Measurements from ENCODE around the gene TRPM2.

DNA sequence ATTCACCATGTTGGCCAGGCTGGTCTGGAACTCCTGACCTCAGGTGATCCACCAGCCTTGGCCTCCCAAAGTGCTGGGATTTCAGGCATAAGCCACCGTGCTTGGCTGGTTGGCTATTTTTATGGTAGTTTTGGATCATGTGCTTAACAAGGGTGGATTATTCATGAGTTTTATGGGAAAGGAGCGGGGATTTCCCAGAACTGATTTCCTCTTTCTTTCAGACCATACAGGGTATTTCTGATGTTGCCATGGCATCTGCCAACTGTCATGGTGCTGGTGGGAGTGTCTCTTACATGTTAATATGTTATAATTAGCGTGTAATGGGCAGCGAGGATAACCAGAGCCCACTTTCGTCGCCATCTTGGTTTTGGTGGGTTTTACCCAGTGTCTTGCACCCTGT is 3.2 kb downstream of the TRPM2 start:
- TF ChIP-seq POLR2A (IDR thresholded peaks at IDR 0.05; ENCODE audit: low read depth, low read length) (no peak), POLR2AphosphoS5 (IDR thresholded peaks at IDR 0.05; ENCODE audit: insufficient read depth, low read depth, low read length) (no peak), EZH2 (IDR thresholded peaks at IDR 0.05; ENCODE audit: borderline replicate concordance, low read depth, low read length, severe bottlenecking) (no peak), MYC (IDR thresholded peaks at IDR 0.05; ENCODE audit: low read depth, low read length) (no peak), GATA2 (IDR thresholded peaks at IDR 0.05; ENCODE audit: insufficient read depth, insufficient read length, low read depth, low read length) (no peak), JUN (IDR thresholded peaks at IDR 0.05; ENCODE audit: borderline replicate concordance, insufficient read depth, insufficient read length, low read depth) (no peak)
- TF ChIP-seq, protein P1, sequence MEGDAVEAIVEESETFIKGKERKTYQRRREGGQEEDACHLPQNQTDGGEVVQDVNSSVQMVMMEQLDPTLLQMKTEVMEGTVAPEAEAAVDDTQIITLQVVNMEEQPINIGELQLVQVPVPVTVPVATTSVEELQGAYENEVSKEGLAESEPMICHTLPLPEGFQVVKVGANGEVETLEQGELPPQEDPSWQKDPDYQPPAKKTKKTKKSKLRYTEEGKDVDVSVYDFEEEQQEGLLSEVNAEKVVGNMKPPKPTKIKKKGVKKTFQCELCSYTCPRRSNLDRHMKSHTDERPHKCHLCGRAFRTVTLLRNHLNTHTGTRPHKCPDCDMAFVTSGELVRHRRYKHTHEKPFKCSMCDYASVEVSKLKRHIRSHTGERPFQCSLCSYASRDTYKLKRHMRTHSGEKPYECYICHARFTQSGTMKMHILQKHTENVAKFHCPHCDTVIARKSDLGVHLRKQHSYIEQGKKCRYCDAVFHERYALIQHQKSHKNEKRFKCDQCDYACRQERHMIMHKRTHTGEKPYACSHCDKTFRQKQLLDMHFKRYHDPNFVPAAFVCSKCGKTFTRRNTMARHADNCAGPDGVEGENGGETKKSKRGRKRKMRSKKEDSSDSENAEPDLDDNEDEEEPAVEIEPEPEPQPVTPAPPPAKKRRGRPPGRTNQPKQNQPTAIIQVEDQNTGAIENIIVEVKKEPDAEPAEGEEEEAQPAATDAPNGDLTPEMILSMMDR (IDR thresholded peaks at IDR 0.05; ENCODE audit: extremely low read depth in 1 of 2, insufficient read depth in 1 of 2, low read depth in 1 of 2, low read length in 2 of 2), result no peak
- TF ChIP-seq, protein P2, sequence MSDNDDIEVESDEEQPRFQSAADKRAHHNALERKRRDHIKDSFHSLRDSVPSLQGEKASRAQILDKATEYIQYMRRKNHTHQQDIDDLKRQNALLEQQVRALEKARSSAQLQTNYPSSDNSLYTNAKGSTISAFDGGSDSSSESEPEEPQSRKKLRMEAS (IDR thresholded peaks at IDR 0.05; ENCODE audit: insufficient read depth, insufficient read length), result no peak

Measured in endothelial cell of umbilical vein (primary cell).